ENCODE results near the gene PIK3CA.

PIK3CA gene

GRCh38 chr3:179179256-179179655 lies 31.1 kb downstream of the PIK3CA start:
- Histone ChIP-seq H2BK15ac (ENCODE audit: low read length) (no peak overlapping the region), H3K79me1 (ENCODE audit: low read depth, low read length) (no peaks in the 10 kb centered on the region), H2BK12ac (ENCODE audit: low read length) (no peak overlapping the region), H4K91ac (ENCODE audit: low read depth, low read length, poor library complexity) (no peak overlapping the region), H3K4me3 (ENCODE audit: low read length in 2 of 2) (no peak overlapping the region), H3K4ac (ENCODE audit: low read length) (no peak overlapping the region), H4K8ac (ENCODE audit: low read depth, low read length) (no peak overlapping the region), H3K9me3 (replicated peaks in 1 of 2; ENCODE audit: control insufficient read depth in 2 of 2, insufficient read depth in 1 of 2, low read depth in 1 of 2, low read length in 2 of 2) (no peaks in the 10 kb centered on the region), H3K36me3 (replicated peaks in 1 of 2; ENCODE audit: control insufficient read depth in 2 of 2, insufficient read depth in 2 of 2, low read length in 2 of 2) (no peaks in the 10 kb centered on the region), H3K27ac (replicated peaks; ENCODE audit: low read length) (no peak overlapping the region), H2AFZ (ENCODE audit: low read length) (no peak overlapping the region), H3K9ac (ENCODE audit: low read depth, low read length, poor library complexity) (no peak overlapping the region), H2BK5ac (ENCODE audit: low read length) (no peak overlapping the region), H3K4me2 (ENCODE audit: insufficient read depth, low read length, poor library complexity, severe bottlenecking) (no peak overlapping the region), H3K4me1 (ENCODE audit: control insufficient read depth in 2 of 2, insufficient read depth in 1 of 2, low read depth in 1 of 2, low read length in 2 of 2) (peaks cover 2 to 7% of the 10 kb centered on the region in 2 donors), H2BK120ac (ENCODE audit: low read depth, low read length) (no peak overlapping the region), H3K14ac (ENCODE audit: low read length) (no peak overlapping the region), H3K27me3 (ENCODE audit: control insufficient read depth in 3 of 3, insufficient read depth in 3 of 3, low read depth in 1 of 3, low read length in 3 of 3) (no peaks in the 10 kb centered on the region), H3K23ac (ENCODE audit: low read depth, low read length, poor library complexity) (no peak overlapping the region), H3K18ac (ENCODE audit: low read length) (no peak overlapping the region), H2AK5ac (ENCODE audit: low read depth, low read length) (no peak overlapping the region)
- WGBS, 2 donors (ENCODE audit: extremely low coverage in 2 of 2, insufficient read length in 2 of 2, insufficient replicate concordance in 1 of 2), result 100% methylated on average over 1 of the region's 2 CpGs; no CpG with 5 or more reads in 1 of the 2 donors
- no peak for DNase-seq (ENCODE audit: low spot score)

- no peak overlapping the region for H2BK15ac ChIP-seq (ENCODE audit: low read length)
- no peak overlapping the region for H3K9ac ChIP-seq (ENCODE audit: low read depth, low read length, poor library complexity)
- H3K4ac ChIP-seq (ENCODE audit: low read length), result no peak overlapping the region
- no peak overlapping the region for H4K91ac ChIP-seq (ENCODE audit: low read depth, low read length, poor library complexity)
- no peaks in the 10 kb centered on the region for H3K9me3 ChIP-seq (replicated peaks in 1 of 2; ENCODE audit: control insufficient read depth in 2 of 2, insufficient read depth in 1 of 2, low read depth in 1 of 2, low read length in 2 of 2)
- H3K4me3 ChIP-seq (ENCODE audit: low read length in 2 of 2), result no peak overlapping the region
- H2AFZ ChIP-seq (ENCODE audit: low read length), result no peak overlapping the region
- no peaks in the 10 kb centered on the region for H3K27me3 ChIP-seq (ENCODE audit: control insufficient read depth in 3 of 3, insufficient read depth in 3 of 3, low read depth in 1 of 3, low read length in 3 of 3)
- H3K23ac ChIP-seq (ENCODE audit: low read depth, low read length, poor library complexity), result no peak overlapping the region
- H2BK120ac ChIP-seq (ENCODE audit: low read depth, low read length), result no peak overlapping the region
- no peak overlapping the region for H2BK12ac ChIP-seq (ENCODE audit: low read length)
- no peaks in the 10 kb centered on the region for H3K79me1 ChIP-seq (ENCODE audit: low read depth, low read length)
- H3K14ac ChIP-seq (ENCODE audit: low read length), result no peak overlapping the region
- WGBS, 2 donors (ENCODE audit: extremely low coverage in 2 of 2, insufficient read length in 2 of 2, insufficient replicate concordance in 1 of 2), result no CpG with 5 or more reads among the region's 1 CpG
- H4K8ac ChIP-seq (ENCODE audit: low read depth, low read length), result no peak overlapping the region
- H3K4me2 ChIP-seq (ENCODE audit: insufficient read depth, low read length, poor library complexity, severe bottlenecking), result no peak overlapping the region
- H3K27ac ChIP-seq (replicated peaks; ENCODE audit: low read length), result no peak overlapping the region
- H3K36me3 ChIP-seq (replicated peaks in 1 of 2; ENCODE audit: control insufficient read depth in 2 of 2, insufficient read depth in 2 of 2, low read length in 2 of 2), result no peaks in the 10 kb centered on the region
- H3K4me1 ChIP-seq (ENCODE audit: control insufficient read depth in 2 of 2, insufficient read depth in 1 of 2, low read depth in 1 of 2, low read length in 2 of 2), result peaks cover 2 to 5% of the 10 kb centered on the region in 2 donors
- DNase-seq (ENCODE audit: low spot score), result no peak
- H3K18ac ChIP-seq (ENCODE audit: low read length), result no peak overlapping the region
- no peak overlapping the region for H2AK5ac ChIP-seq (ENCODE audit: low read depth, low read length)
- no peak overlapping the region for H2BK5ac ChIP-seq (ENCODE audit: low read length)
These were observed 32.0 kb downstream of the PIK3CA start for GRCh38 chr3:179179979-179180759.

- H3K4me1 ChIP-seq (ENCODE audit: control insufficient read depth in 2 of 2, insufficient read depth in 1 of 2, low read depth in 1 of 2, low read length in 2 of 2), result peaks cover 2 to 5% of the 10 kb centered on the region in 2 donors
- H2BK5ac ChIP-seq (ENCODE audit: low read length), result no peak overlapping the region
These were observed 32.9 kb downstream of the PIK3CA start for GRCh38 chr3:179181021-179181472.

GRCh38 chr3:179181993-179182551 lies 33.9 kb downstream of the PIK3CA start:
- DNase-seq (ENCODE audit: low spot score), result no peak
- no peaks in the 10 kb centered on the region for H3K36me3 ChIP-seq (replicated peaks in 1 of 2; ENCODE audit: control insufficient read depth in 2 of 2, insufficient read depth in 2 of 2, low read length in 2 of 2)
- no peaks in the 10 kb centered on the region for H3K79me1 ChIP-seq (ENCODE audit: low read depth, low read length)
- no peak overlapping the region for H4K91ac ChIP-seq (ENCODE audit: low read depth, low read length, poor library complexity)
- H2AFZ ChIP-seq (ENCODE audit: low read length), result no peak overlapping the region
- no peak overlapping the region for H2BK15ac ChIP-seq (ENCODE audit: low read length)
- H3K9me3 ChIP-seq (replicated peaks in 1 of 2; ENCODE audit: control insufficient read depth in 2 of 2, insufficient read depth in 1 of 2, low read depth in 1 of 2, low read length in 2 of 2), result no peaks in the 10 kb centered on the region
- no peak overlapping the region for H2BK12ac ChIP-seq (ENCODE audit: low read length)
- no peak overlapping the region for H3K4me3 ChIP-seq (ENCODE audit: low read length in 2 of 2)
- H3K18ac ChIP-seq (ENCODE audit: low read length), result no peak overlapping the region
- H2BK120ac ChIP-seq (ENCODE audit: low read depth, low read length), result no peak overlapping the region
- H4K8ac ChIP-seq (ENCODE audit: low read depth, low read length), result no peak overlapping the region
- no peak overlapping the region for H3K4ac ChIP-seq (ENCODE audit: low read length)
- no peak overlapping the region for H3K4me2 ChIP-seq (ENCODE audit: insufficient read depth, low read length, poor library complexity, severe bottlenecking)
- no peak overlapping the region for H3K27ac ChIP-seq (replicated peaks; ENCODE audit: low read length)
- no peaks in the 10 kb centered on the region for H3K27me3 ChIP-seq (ENCODE audit: control insufficient read depth in 3 of 3, insufficient read depth in 3 of 3, low read depth in 1 of 3, low read length in 3 of 3)
- H3K14ac ChIP-seq (ENCODE audit: low read length), result no peak overlapping the region
- WGBS, 2 donors (ENCODE audit: extremely low coverage in 2 of 2, insufficient read length in 2 of 2, insufficient replicate concordance in 1 of 2), result 100% methylated on average over 1 of the region's 4 CpGs; no CpG with 5 or more reads in 1 of the 2 donors
- H3K9ac ChIP-seq (ENCODE audit: low read depth, low read length, poor library complexity), result no peak overlapping the region
- no peak overlapping the region for H2AK5ac ChIP-seq (ENCODE audit: low read depth, low read length)
- H3K4me1 ChIP-seq (ENCODE audit: control insufficient read depth in 2 of 2, insufficient read depth in 1 of 2, low read depth in 1 of 2, low read length in 2 of 2), result peaks cover 2 to 5% of the 10 kb centered on the region in 2 donors
- H2BK5ac ChIP-seq (ENCODE audit: low read length), result no peak overlapping the region
- H3K23ac ChIP-seq (ENCODE audit: low read depth, low read length, poor library complexity), result no peak overlapping the region

More at GRCh38 chr3:179181021-179181472, 32.9 kb downstream of the PIK3CA start:
- no peak overlapping the region for H3K4me2 ChIP-seq (ENCODE audit: insufficient read depth, low read length, poor library complexity, severe bottlenecking)
- no peaks in the 10 kb centered on the region for H3K36me3 ChIP-seq (replicated peaks in 1 of 2; ENCODE audit: control insufficient read depth in 2 of 2, insufficient read depth in 2 of 2, low read length in 2 of 2)
- H2BK12ac ChIP-seq (ENCODE audit: low read length), result no peak overlapping the region
- no peak for DNase-seq (ENCODE audit: low spot score)
- no peak overlapping the region for H2BK15ac ChIP-seq (ENCODE audit: low read length)
- H3K23ac ChIP-seq (ENCODE audit: low read depth, low read length, poor library complexity), result no peak overlapping the region
- no peak overlapping the region for H3K18ac ChIP-seq (ENCODE audit: low read length)
- H4K8ac ChIP-seq (ENCODE audit: low read depth, low read length), result no peak overlapping the region
- no peaks in the 10 kb centered on the region for H3K27me3 ChIP-seq (ENCODE audit: control insufficient read depth in 3 of 3, insufficient read depth in 3 of 3, low read depth in 1 of 3, low read length in 3 of 3)
- no peak overlapping the region for H3K9ac ChIP-seq (ENCODE audit: low read depth, low read length, poor library complexity)
- no peak overlapping the region for H3K14ac ChIP-seq (ENCODE audit: low read length)
- WGBS, 2 donors (ENCODE audit: extremely low coverage in 2 of 2, insufficient read length in 2 of 2, insufficient replicate concordance in 1 of 2), result no CpG with 5 or more reads among the region's 1 CpG
- no peak overlapping the region for H2AFZ ChIP-seq (ENCODE audit: low read length)
- no peak overlapping the region for H2AK5ac ChIP-seq (ENCODE audit: low read depth, low read length)
- no peaks in the 10 kb centered on the region for H3K79me1 ChIP-seq (ENCODE audit: low read depth, low read length)
- no peak overlapping the region for H3K4me3 ChIP-seq (ENCODE audit: low read length in 2 of 2)
- H2BK120ac ChIP-seq (ENCODE audit: low read depth, low read length), result no peak overlapping the region
- no peak overlapping the region for H3K27ac ChIP-seq (replicated peaks; ENCODE audit: low read length)
- H3K4ac ChIP-seq (ENCODE audit: low read length), result no peak overlapping the region
- H3K9me3 ChIP-seq (replicated peaks in 1 of 2; ENCODE audit: control insufficient read depth in 2 of 2, insufficient read depth in 1 of 2, low read depth in 1 of 2, low read length in 2 of 2), result no peaks in the 10 kb centered on the region
- no peak overlapping the region for H4K91ac ChIP-seq (ENCODE audit: low read depth, low read length, poor library complexity)

Measured in neuronal stem cell (in vitro differentiated cells).